B cell (primary cell): ENCODE data around the gene PTPRN2. TPM values are rescaled to one million over a fixed set of nuclear protein-coding genes. Genes with fewer than 3 reads are reported as not detected.

Experiments
- ATAC-seq: fragments of 200-7000 bp; cut with Tn5 transposase; one replicate; pipeline ENCODE4 v1.10.0; 2021; ENCODE audit warnings: low read depth, mild to moderate bottlenecking, moderate number of reproducible peaks, moderate library complexity
- CTCF ChIA-PET: fragments of 350-600 bp; sonication (Branson Sonifier 250); formaldehyde crosslinking; loops from one replicate; lab custom pipeline; 2021; ENCODE audit warnings: antibody characterized with exemption, inconsistent platforms; lab: Charles Lee
- POLR2A ChIA-PET: fragments of 350-600 bp; sonication (Branson Sonifier 250); formaldehyde crosslinking; loops from one replicate; lab custom pipeline; 2021; ENCODE audit warnings: antibody characterized with exemption; lab: Charles Lee
- DNase-seq: peaks from one replicate; pipeline ENCODE4 v3.0.0; 2013
- H2AFZ ChIP-seq: 2 replicates; pipeline ENCODE4 v1.6.1; 2012; ENCODE audit warnings: mild to moderate bottlenecking, low read depth, low read length; ENCODE audit not compliant: insufficient read depth, poor library complexity, severe bottlenecking
- H3K27ac ChIP-seq, 2 donors: 1 replicate in 1 of 2; 2 replicates in 1 of 2; pipeline ENCODE4 v1.5.1; 2012 to 2013; ENCODE audit warnings: low read length in 2 of 2, mild to moderate bottlenecking in 2 of 2, moderate library complexity in 1 of 2
- H3K27me3 ChIP-seq, 4 experiments: fragments of 200-600 bp in 1 of 4; sonication (generic) in 1 of 4; replicated peaks in 1 of 4; 1 replicate in 2 of 4; 2 replicates in 2 of 4; pipeline versions ENCODE4 v1.6.1 to v1.7.0; 2013 to 2016; ENCODE audit warnings: low read length in 3 of 4, mild to moderate bottlenecking in 2 of 4, mixed read lengths in 1 of 4, moderate library complexity in 1 of 4; ENCODE audit not compliant: insufficient read depth in 4 of 4, control insufficient read depth in 3 of 4; ENCODE audit errors: control extremely low read depth in 1 of 4
- H3K36me3 ChIP-seq, 2 experiments: replicated peaks in 1 of 2; 1 replicate in 1 of 2; 2 replicates in 1 of 2; pipeline versions ENCODE4 v1.6.1 to v1.7.1; 2013; ENCODE audit warnings: low read length in 1 of 2; ENCODE audit not compliant: insufficient read depth in 2 of 2, control insufficient read depth in 1 of 2; ENCODE audit errors: control extremely low read depth in 1 of 2, extremely low read depth in 1 of 2
- H3K4me1 ChIP-seq, 2 donors: fragments of 200-600 bp in 1 of 2; sonication (generic) in 1 of 2; 1 replicate in 1 of 2; 2 replicates in 1 of 2; pipeline versions ENCODE4 v1.5.1 to v1.6.1; 2013 to 2017; ENCODE audit warnings: low read length in 2 of 2; ENCODE audit not compliant: control insufficient read depth in 2 of 2, insufficient read depth in 2 of 2
- H3K4me2 ChIP-seq: replicated peaks from 2 replicates; pipeline ENCODE3; 2012; ENCODE audit warnings: mild to moderate bottlenecking, low read depth, low read length; ENCODE audit not compliant: poor library complexity, severe bottlenecking
- H3K4me3 ChIP-seq, 5 experiments: fragments of 200-600 bp in 1 of 5; sonication (generic) in 1 of 5; 1 replicate in 3 of 5; 2 replicates in 2 of 5; pipeline versions ENCODE4 v1.5.1 to v1.7.0; 2011 to 2016; ENCODE audit warnings: low read length in 4 of 5, mild to moderate bottlenecking in 4 of 5, low read depth in 2 of 5, control low read depth in 1 of 5, moderate library complexity in 1 of 5; ENCODE audit not compliant: insufficient read depth in 1 of 5; ENCODE audit errors: control extremely low read depth in 1 of 5, extremely low read depth in 1 of 5
- H3K79me2 ChIP-seq: fragments of 200-600 bp; sonication (generic); one replicate; pipeline ENCODE4 v1.6.0; 2016; ENCODE audit warnings: low read length; ENCODE audit not compliant: control insufficient read depth, insufficient read depth
- H3K9ac ChIP-seq: fragments of 200-600 bp; sonication (generic); 2 replicates; pipeline ENCODE4 v1.6.1; 2017; ENCODE audit warnings: mild to moderate bottlenecking, low read length, moderate library complexity
- H3K9me3 ChIP-seq, 3 donors: one replicate each; pipeline versions ENCODE4 v1.6.1 to v1.7.1; 2013; ENCODE audit warnings: low read length in 2 of 3; ENCODE audit not compliant: control insufficient read depth in 2 of 3, insufficient read depth in 1 of 3; ENCODE audit errors: control extremely low read depth in 1 of 3
- H4K20me1 ChIP-seq: 2 replicates; pipeline ENCODE4 v1.6.0; 2012; ENCODE audit warnings: mild to moderate bottlenecking, low read length; ENCODE audit not compliant: insufficient read depth, control insufficient read depth, poor library complexity, severe bottlenecking
- H3K27ac Mint-ChIP-seq: one replicate; pipeline ENCODE4 v1.8.0; 2021; ENCODE audit warnings: mixed read lengths
- H3K27me3 Mint-ChIP-seq: one replicate; pipeline ENCODE4 v1.8.0; 2021; ENCODE audit warnings: mixed read lengths
- H3K4me1 Mint-ChIP-seq: one replicate; pipeline ENCODE4 v1.8.0; 2021; ENCODE audit warnings: mixed read lengths
- H3K4me3 Mint-ChIP-seq: one replicate; pipeline ENCODE4 v1.8.0; 2021; ENCODE audit warnings: mixed read lengths
- H3K9me3 Mint-ChIP-seq: one replicate; pipeline ENCODE4 v1.8.0; 2022; ENCODE audit warnings: mixed read lengths; ENCODE audit not compliant: insufficient read depth
- CTCF ChIP-seq: fragments of 200-600 bp; IDR thresholded peaks from one replicate; pipeline ENCODE4 v1.8.0; 2022; ENCODE audit warnings: antibody characterized with exemption, mild to moderate bottlenecking
- EZH2 ChIP-seq: IDR thresholded peaks from 2 replicates; pipeline ENCODE4 v1.6.1; 2012; ENCODE audit warnings: borderline replicate concordance, low read depth, mild to moderate bottlenecking, moderate library complexity, low read length; ENCODE audit not compliant: insufficient read depth, poor library complexity, severe bottlenecking
- WGBS: methylation state at CpG from one replicate; pipeline ENCODE4 v1.1.5; 2013; ENCODE audit warnings: missing lambda C conversion rate; ENCODE audit not compliant: insufficient coverage; 5-methylcytosine and 5-hydroxymethylcytosine counted together
- intact Hi-C: fragments of 100-400 bp; cut with micrococcal nuclease; formaldehyde crosslinking; loops from one replicate; pipeline ENCODE4 v1.10.0; 2022
- polyA plus RNA-seq: library from polyadenylated mRNA; depleted of rRNA; stranded (reverse); fragments of >200 nt; gene quantifications from 2 replicates; pipeline ENCODE4 v1.2.3, GENCODE V29; 2012
- total RNA-seq, 2 donors: library from RNA; stranded (reverse); fragments of 120-200 nt in 1 of 2; gene quantifications; 1 replicate in 1 of 2; 2 replicates in 1 of 2; pipeline versions ENCODE4 v1.2.3 to v1.2.4, GENCODE V29; 2013 to 2022

The PTPRN2 gene
- total and polyA plus RNA-seq, 2 donors (not counting 1 experiment from before 2014, with no cell fraction given) = 2.0 to 5.0 TPM

GRCh38 chr7:157590526-157590925 is 997.1 kb downstream of the PTPRN2 start:
- H3K4me3 ChIP-seq = no peak overlapping the region
- POLR2A ChIA-PET = no interaction called here
- no peak overlapping the region for H3K27ac Mint-ChIP-seq
- H3K4me1 ChIP-seq = no peaks in the 10 kb centered on the region
- H3K79me2 ChIP-seq = no peaks in the 10 kb centered on the region
- H3K9me3 Mint-ChIP-seq = no peaks in the 10 kb centered on the region
- peaks cover 0 to 3% (median 2%) of the 10 kb centered on the region in 4 experiments for H3K27me3 ChIP-seq
- intact Hi-C loops = no loop called here
- H3K27ac ChIP-seq = no peak overlapping the region
- no peak overlapping the region for H3K9ac ChIP-seq
- H3K9me3 ChIP-seq = peaks cover 0 to 11% (median 0%) of the 10 kb centered on the region in 3 donors
- no peak overlapping the region for H3K4me2 ChIP-seq
- no peak overlapping the region for H2AFZ ChIP-seq
- H4K20me1 ChIP-seq = no peaks in the 10 kb centered on the region
- no peak overlapping the region for H3K4me3 Mint-ChIP-seq
- H3K27me3 Mint-ChIP-seq = peaks cover 25% of the 10 kb centered on the region
- CTCF ChIA-PET = no interaction called here
- peaks cover 3% of the 10 kb centered on the region for H3K4me1 Mint-ChIP-seq
- ATAC-seq (no peak), DNase-seq (no peak)
- WGBS = 96% methylated on average over 11 of the region's 13 CpGs
- TF ChIP-seq EZH2 = no peak
- TF ChIP-seq CTCF = no peak
- no peaks in the 10 kb centered on the region for H3K36me3 ChIP-seq

- Histone ChIP-seq H3K27me3 (peaks cover 0 to 9% (median 2%) of the 10 kb centered on the region in 4 experiments), H3K9ac (no peak overlapping the region), H3K4me3 (no peak overlapping the region), H2AFZ (no peak overlapping the region), H3K4me1 (no peaks in the 10 kb centered on the region), H3K36me3 (no peaks in the 10 kb centered on the region), H3K9me3 (peaks cover 0 to 15% (median 0%) of the 10 kb centered on the region in 3 donors), H3K27ac (no peak overlapping the region), H3K4me2 (no peak overlapping the region), H3K79me2 (no peaks in the 10 kb centered on the region), H4K20me1 (no peaks in the 10 kb centered on the region)
- H3K27ac Mint-ChIP-seq = no peak overlapping the region
- H3K9me3 Mint-ChIP-seq = no peaks in the 10 kb centered on the region
- TF ChIP-seq CTCF (no peak), EZH2 (no peak)
- POLR2A ChIA-PET = no interaction called here
- H3K4me3 Mint-ChIP-seq = no peak overlapping the region
- intact Hi-C loops = no loop called here
- no peak for DNase-seq
- CTCF ChIA-PET = no interaction called here
- peaks cover 31% of the 10 kb centered on the region for H3K27me3 Mint-ChIP-seq
- 87% methylated on average over 8 of the region's 11 CpGs for WGBS
- no peak for ATAC-seq
- H3K4me1 Mint-ChIP-seq = peaks cover 4% of the 10 kb centered on the region
These were observed 997.9 kb downstream of the PTPRN2 start for GRCh38 chr7:157589680-157590079.
